Astrocyte (in vitro differentiated cells and primary cell): ENCODE data around the gene ZNF532. TPM values are rescaled to one million over a fixed set of nuclear protein-coding genes. Genes with fewer than 3 reads are reported as not detected.

ENCODE experiments used
- DNase-seq: peaks from one replicate; pipeline ENCODE4 v3.0.0-alpha.2; 2010; ENCODE audit warnings: low read depth
- FAIRE-seq: peaks from 2 replicates; lab custom pipeline; 2011; peaks lifted over from hg19 to GRCh38; lab: Jason Lieb, UNC
- H2AFZ ChIP-seq: 2 replicates; pipeline ENCODE4 v1.6.0; 2012; ENCODE audit warnings: low read depth, low read length, inconsistent platforms
- H3K27ac ChIP-seq: 2 replicates; pipeline ENCODE4 v1.5.1; 2011; ENCODE audit warnings: low read depth, low read length, inconsistent platforms
- H3K27me3 ChIP-seq: 2 replicates; pipeline ENCODE4 v1.6.0; 2011; ENCODE audit warnings: low read length, inconsistent platforms; ENCODE audit not compliant: insufficient read depth
- H3K36me3 ChIP-seq: 2 replicates; pipeline ENCODE4 v1.5.1; 2011; ENCODE audit warnings: low read length, inconsistent platforms; ENCODE audit not compliant: insufficient read depth
- H3K4me1 ChIP-seq: 2 replicates; pipeline ENCODE4 v1.5.1; 2011; ENCODE audit warnings: low read length, inconsistent platforms; ENCODE audit not compliant: insufficient read depth
- H3K4me2 ChIP-seq: 2 replicates; pipeline ENCODE4 v1.6.0; 2012; ENCODE audit warnings: low read length, inconsistent platforms
- H3K4me3 ChIP-seq: 2 replicates; pipeline ENCODE4 v1.5.1; 2011; ENCODE audit warnings: low read depth, mild to moderate bottlenecking, low read length, inconsistent platforms; ENCODE audit not compliant: insufficient read depth
- H3K79me2 ChIP-seq: 2 replicates; pipeline ENCODE4 v1.6.0; 2012; ENCODE audit warnings: mild to moderate bottlenecking, low read length, inconsistent platforms; ENCODE audit not compliant: insufficient read depth
- H3K9ac ChIP-seq: 2 replicates; pipeline ENCODE4 v1.6.0; 2012; ENCODE audit warnings: mild to moderate bottlenecking, low read length, inconsistent platforms
- H3K9me3 ChIP-seq: 2 replicates; pipeline ENCODE4 v1.5.1; 2012; ENCODE audit warnings: low read depth, mild to moderate bottlenecking, low read length, inconsistent platforms; ENCODE audit not compliant: insufficient read depth
- H4K20me1 ChIP-seq: 2 replicates; pipeline ENCODE4 v1.6.0; 2012; ENCODE audit warnings: low read length, inconsistent platforms; ENCODE audit not compliant: insufficient read depth
- H3K27ac Mint-ChIP-seq: one replicate; pipeline ENCODE4 v1.8.0; 2021; ENCODE audit warnings: mild to moderate bottlenecking, mixed read lengths; ENCODE audit not compliant: unreplicated experiment
- H3K27me3 Mint-ChIP-seq: one replicate; pipeline ENCODE4 v1.8.0; 2021; ENCODE audit warnings: low read depth, mixed read lengths; ENCODE audit not compliant: unreplicated experiment
- H3K36me3 Mint-ChIP-seq: one replicate; pipeline ENCODE4 v1.8.0; 2021; ENCODE audit warnings: low read depth, mixed read lengths; ENCODE audit not compliant: unreplicated experiment
- H3K4me1 Mint-ChIP-seq: one replicate; pipeline ENCODE4 v1.8.0; 2021; ENCODE audit warnings: low read depth, mixed read lengths; ENCODE audit not compliant: unreplicated experiment
- H3K4me3 Mint-ChIP-seq: one replicate; pipeline ENCODE4 v1.8.0; 2021; ENCODE audit warnings: mild to moderate bottlenecking, moderate library complexity, mixed read lengths; ENCODE audit not compliant: unreplicated experiment
- H3K9me3 Mint-ChIP-seq: one replicate; pipeline ENCODE4 v1.8.0; 2021; ENCODE audit warnings: mild to moderate bottlenecking, mixed read lengths; ENCODE audit not compliant: unreplicated experiment
- CTCF ChIP-seq: IDR thresholded peaks from 2 replicates; pipeline ENCODE4 v1.5.1; 2011; ENCODE audit warnings: low read depth, mild to moderate bottlenecking, inconsistent platforms, low read length, moderate library complexity; ENCODE audit not compliant: insufficient read depth
- EZH2 ChIP-seq: IDR thresholded peaks from 2 replicates; pipeline ENCODE4 v1.6.1; 2012; ENCODE audit warnings: mild to moderate bottlenecking, low read length, inconsistent platforms; ENCODE audit not compliant: insufficient read depth
- total RNA-seq: library from RNA; stranded (reverse); gene quantifications from 2 replicates; pipeline ENCODE4 v1.2.1, GENCODE V29; 2021

The ZNF532 gene
- total RNA-seq, 1 donor from 2014 or later, result 135 TPM

GRCh38 chr18:58887613-58887963 lies 22.9 kb downstream of the ZNF532 start:
- TF ChIP-seq CTCF (no peak), EZH2 (no peak)
- Mint-ChIP-seq H3K27me3 (no peaks in the 10 kb centered on the region), H3K9me3 (no peaks in the 10 kb centered on the region), H3K4me3 (no peak overlapping the region), H3K27ac (peak overlapping the region; percentile 68), H3K4me1 (peaks cover 38% of the 10 kb centered on the region), H3K36me3 (peaks cover 13% of the 10 kb centered on the region)
- H3K4me3 ChIP-seq, result no peak overlapping the region
- H4K20me1 ChIP-seq, result peaks cover 29% of the 10 kb centered on the region
- no peaks in the 10 kb centered on the region for H3K9me3 ChIP-seq
- FAIRE-seq, result peak; percentile 76
- H3K4me2 ChIP-seq, result peak overlapping the region; percentile 70
- peak overlapping the region; percentile 29 for H3K27ac ChIP-seq
- H3K4me1 ChIP-seq, result peaks cover 27% of the 10 kb centered on the region
- no peak overlapping the region for H2AFZ ChIP-seq
- H3K9ac ChIP-seq, result peak overlapping the region; percentile 16
- peaks cover 50% of the 10 kb centered on the region for H3K79me2 ChIP-seq
- no peaks in the 10 kb centered on the region for H3K27me3 ChIP-seq
- H3K36me3 ChIP-seq, result peaks cover 9% of the 10 kb centered on the region
- peak; percentile 86 for DNase-seq

- no peak overlapping the region for H2AFZ ChIP-seq
- H4K20me1 ChIP-seq, result peaks cover 44% of the 10 kb centered on the region
- Mint-ChIP-seq H3K4me1 (peaks cover 52% of the 10 kb centered on the region), H3K27ac (peak overlapping the region; percentile 9), H3K4me3 (no peak overlapping the region), H3K9me3 (no peaks in the 10 kb centered on the region), H3K27me3 (no peaks in the 10 kb centered on the region), H3K36me3 (peaks cover 23% of the 10 kb centered on the region)
- H3K4me2 ChIP-seq, result peak overlapping the region; percentile 70
- H3K36me3 ChIP-seq, result peaks cover 4% of the 10 kb centered on the region
- FAIRE-seq (no peak), DNase-seq (no peak)
- H3K9ac ChIP-seq, result no peak overlapping the region
- peaks cover 74% of the 10 kb centered on the region for H3K79me2 ChIP-seq
- H3K9me3 ChIP-seq, result no peaks in the 10 kb centered on the region
- peaks cover 24% of the 10 kb centered on the region for H3K4me1 ChIP-seq
- no peak for TF ChIP-seq CTCF
- no peak for TF ChIP-seq EZH2
- H3K27ac ChIP-seq, result no peak overlapping the region
- H3K27me3 ChIP-seq, result no peaks in the 10 kb centered on the region
- no peak overlapping the region for H3K4me3 ChIP-seq
Measured at GRCh38 chr18:58891776-58892175, 27.1 kb downstream of the ZNF532 start.

- H3K4me1 Mint-ChIP-seq, result peaks cover 50% of the 10 kb centered on the region
- H3K27me3 Mint-ChIP-seq, result no peaks in the 10 kb centered on the region
- Histone ChIP-seq H3K9me3 (no peaks in the 10 kb centered on the region), H4K20me1 (peaks cover 47% of the 10 kb centered on the region), H3K36me3 (peaks cover 4% of the 10 kb centered on the region), H3K27ac (no peak overlapping the region), H3K27me3 (no peaks in the 10 kb centered on the region), H2AFZ (no peak overlapping the region), H3K4me2 (no peak overlapping the region), H3K4me1 (peaks cover 17% of the 10 kb centered on the region), H3K4me3 (no peak overlapping the region), H3K9ac (no peak overlapping the region), H3K79me2 (peaks cover 81% of the 10 kb centered on the region)
- H3K4me3 Mint-ChIP-seq, result peak overlapping the region; percentile 7
- FAIRE-seq, result no peak
- peaks cover 23% of the 10 kb centered on the region for H3K36me3 Mint-ChIP-seq
- H3K27ac Mint-ChIP-seq, result peak overlapping the region; percentile 8
- TF ChIP-seq EZH2 (no peak), CTCF (no peak)
- DNase-seq, result no peak
- H3K9me3 Mint-ChIP-seq, result no peaks in the 10 kb centered on the region
Measured at GRCh38 chr18:58892488-58892887, 27.8 kb downstream of the ZNF532 start.
